Naive B cell (primary cell): ENCODE data around the gene NOL7. TPM values are rescaled to one million over a fixed set of nuclear protein-coding genes. Genes with fewer than 3 reads are reported as not detected.

Experiments used
- ATAC-seq, 2 donors: fragments of 150-1000 bp; cut with Tn5 transposase; 2 replicates each; pipeline ENCODE4 v1.10.0; 2021; ENCODE audit warnings: low read depth in 2 of 2, mild to moderate bottlenecking in 2 of 2, moderate library complexity in 2 of 2
- DNase-seq: peaks from one replicate; pipeline ENCODE4 v3.0.0; 2022
- H3K27ac Mint-ChIP-seq, 6 donors: one replicate each; pipeline ENCODE4 v1.8.0; 2020 to 2022; ENCODE audit warnings: mild to moderate bottlenecking in 6 of 6, mixed read lengths in 6 of 6, moderate library complexity in 5 of 6, inconsistent platforms in 2 of 6
- H3K27me3 Mint-ChIP-seq, 3 donors: one replicate each; pipeline ENCODE4 v1.8.0; 2021 to 2022; ENCODE audit warnings: mixed read lengths in 3 of 3, mild to moderate bottlenecking in 1 of 3
- H3K36me3 Mint-ChIP-seq, 2 donors: one replicate each; pipeline ENCODE4 v1.8.0; 2020 to 2022; ENCODE audit warnings: mixed read lengths in 2 of 2, inconsistent platforms in 1 of 2, mild to moderate bottlenecking in 1 of 2
- H3K4me1 Mint-ChIP-seq, 3 donors: one replicate each; pipeline ENCODE4 v1.8.0; 2020 to 2022; ENCODE audit warnings: mixed read lengths in 3 of 3, inconsistent platforms in 1 of 3, mild to moderate bottlenecking in 1 of 3, moderate library complexity in 1 of 3
- H3K4me3 Mint-ChIP-seq, 8 donors: one replicate each; pipeline ENCODE4 v1.8.0; 2020 to 2022; ENCODE audit warnings: mild to moderate bottlenecking in 8 of 8, mixed read lengths in 8 of 8, moderate library complexity in 8 of 8, inconsistent platforms in 2 of 8
- H3K9me3 Mint-ChIP-seq, 7 donors: one replicate each; pipeline ENCODE4 v1.8.0; 2020 to 2022; ENCODE audit warnings: mixed read lengths in 7 of 7, mild to moderate bottlenecking in 5 of 7, inconsistent platforms in 2 of 7, moderate library complexity in 1 of 7
- polyA plus RNA-seq, 6 donors: library from polyadenylated mRNA; unstranded; fragments of 300-500 nt; fragmentation: Illumina TruSeq; gene quantifications; one replicate each; pipeline ENCODE4 v1.2.3, GENCODE V29; 2021; ENCODE audit warnings: low read depth in 6 of 6

NOL7 gene
- polyA plus RNA-seq, result 100 to 1,000 TPM in 5 of 6 donors, 10 to 100 TPM in 1; 82.8 to 127 (median 118) TPM

DNA sequence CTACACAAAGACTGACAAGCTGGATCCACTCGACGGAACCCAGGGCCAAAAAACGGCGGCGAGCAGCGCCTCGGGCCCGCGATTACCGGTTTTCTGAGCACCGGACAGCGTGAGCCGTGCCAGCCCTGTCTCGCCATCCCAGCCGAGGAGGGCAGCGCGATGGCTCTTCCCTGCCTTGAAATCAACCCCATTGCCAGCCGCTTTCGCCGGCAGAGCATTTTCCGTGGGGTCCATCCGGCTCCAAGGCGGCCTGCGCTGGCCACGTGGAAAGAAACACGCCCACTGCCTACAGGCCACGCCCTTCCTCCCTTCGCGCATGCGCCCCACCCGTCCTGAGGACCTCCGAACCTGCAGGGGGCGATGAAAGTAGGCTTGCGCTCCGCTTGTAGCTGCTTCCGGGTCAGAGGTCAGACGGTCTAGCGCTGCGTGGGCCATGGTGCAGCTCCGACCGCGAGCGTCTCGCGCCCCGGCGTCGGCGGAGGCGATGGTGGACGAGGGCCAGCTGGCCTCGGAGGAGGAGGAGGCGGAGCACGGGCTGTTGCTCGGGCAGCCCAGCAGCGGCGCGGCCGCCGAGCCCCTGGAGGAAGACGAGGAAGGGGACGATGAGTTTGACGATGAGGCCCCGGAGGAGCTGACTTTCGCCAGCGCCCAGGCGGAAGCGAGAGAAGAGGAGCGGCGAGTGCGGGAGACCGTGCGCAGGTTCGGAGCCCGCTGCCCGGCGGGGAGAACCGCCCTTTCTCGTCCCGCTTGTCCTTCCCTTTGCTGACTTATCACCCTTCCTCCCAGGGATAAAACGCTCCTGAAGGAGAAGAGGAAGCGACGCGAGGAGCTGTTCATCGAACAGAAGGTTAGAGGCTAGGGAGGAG, at the start of gene NOL7:
Gene NOL7 (plus strand): TSS at position 410 of the 866 bp plus-strand sequence. CDS start 24 bp downstream, at position 434.
- H3K4me1 Mint-ChIP-seq, result peaks cover 27 to 32% (median 27%) of the 10 kb centered on the region in 3 donors
- H3K36me3 Mint-ChIP-seq, result peaks cover 6 to 10% of the 10 kb centered on the region in 2 donors
- H3K4me3 Mint-ChIP-seq, result peak within 1 kb of the TSS; percentile 94 to 99 (median 98)
- no peaks in the 10 kb centered on the region for H3K9me3 Mint-ChIP-seq
- peak within 1 kb of the TSS; percentile 93 to 98 (median 98) for H3K27ac Mint-ChIP-seq
- ATAC-seq (peak; percentile 91), DNase-seq (peak; percentile 98)
- no peaks in the 10 kb centered on the region for H3K27me3 Mint-ChIP-seq

DNA sequence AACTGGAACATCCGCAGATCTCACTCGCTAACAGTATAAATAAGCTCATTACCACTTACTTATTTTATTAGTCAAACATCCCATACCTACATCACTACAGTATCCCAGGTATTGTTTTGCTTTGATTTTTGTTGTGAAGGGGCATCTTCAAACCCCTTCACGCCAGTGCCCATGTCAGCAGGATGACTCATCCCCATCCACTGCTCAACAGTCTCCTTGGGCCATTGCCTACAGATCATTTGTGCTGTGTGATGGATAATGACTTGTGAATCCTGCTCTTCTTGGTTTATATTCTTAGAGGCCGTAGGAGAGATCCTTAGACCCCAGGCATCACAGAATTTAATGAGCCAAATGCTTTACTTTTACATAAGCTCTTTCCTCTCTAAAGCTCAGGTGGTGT, 49.2 kb upstream of the NOL7 start:
- H3K27me3 Mint-ChIP-seq, result peaks cover 0 to 17% (median 10%) of the 10 kb centered on the region in 3 donors
- H3K4me3 Mint-ChIP-seq, result no peak overlapping the region

DNA sequence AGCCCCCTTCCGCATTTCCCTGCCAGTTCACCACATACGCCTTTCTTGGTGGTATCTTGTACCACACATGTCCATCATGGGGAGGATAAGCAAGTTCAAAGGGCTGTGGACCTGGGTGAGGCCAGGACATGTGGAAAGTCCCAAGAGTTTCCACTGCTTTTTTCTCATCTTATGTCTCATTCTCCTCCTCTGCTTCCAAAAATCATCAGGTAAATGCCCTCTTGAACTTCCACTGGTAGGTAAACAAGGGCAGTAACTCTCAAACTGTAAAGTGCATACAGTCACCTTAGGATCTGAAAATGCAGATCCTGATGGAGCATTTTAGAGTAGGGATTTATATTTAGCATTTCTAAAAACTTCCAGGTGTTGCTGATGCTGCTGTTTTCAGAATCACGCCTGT, 48.6 kb upstream of the NOL7 start:
- ATAC-seq (no peak), DNase-seq (no peak)
- H3K4me1 Mint-ChIP-seq, result no peaks in the 10 kb centered on the region
- no peak overlapping the region for H3K27ac Mint-ChIP-seq
- no peak overlapping the region for H3K4me3 Mint-ChIP-seq
- peaks cover 0 to 17% (median 10%) of the 10 kb centered on the region in 3 donors for H3K27me3 Mint-ChIP-seq
- peaks cover 0 to 3% of the 10 kb centered on the region in 2 donors for H3K36me3 Mint-ChIP-seq
- H3K9me3 Mint-ChIP-seq, result no peaks in the 10 kb centered on the region

More for the DNA sequence above, 49.2 kb upstream of the NOL7 start:
- H3K36me3 Mint-ChIP-seq, result peaks cover 0 to 3% of the 10 kb centered on the region in 2 donors
- H3K4me1 Mint-ChIP-seq, result no peaks in the 10 kb centered on the region
- ATAC-seq (no peak), DNase-seq (no peak)
- no peaks in the 10 kb centered on the region for H3K9me3 Mint-ChIP-seq
- H3K27ac Mint-ChIP-seq, result no peak overlapping the region

GRCh38 chr6:13568970-13569369, 46.2 kb upstream of the NOL7 start:
- Mint-ChIP-seq H3K4me1 (peaks cover 0 to 13% (median 0%) of the 10 kb centered on the region in 3 donors), H3K4me3 (peak overlapping the region in 1 of 8 donors; percentile 25), H3K27ac (no peak overlapping the region), H3K36me3 (peaks cover 0 to 3% of the 10 kb centered on the region in 2 donors), H3K9me3 (no peaks in the 10 kb centered on the region), H3K27me3 (peaks cover 0 to 17% (median 6%) of the 10 kb centered on the region in 3 donors)
- no peak for ATAC-seq
- DNase-seq, result no peak

GRCh38 chr6:13572240-13572639, 42.9 kb upstream of the NOL7 start:
- H3K4me1 Mint-ChIP-seq, result peaks cover 9 to 23% (median 23%) of the 10 kb centered on the region in 3 donors
- peak overlapping the region in 6 of 8 donors; percentile 14 to 98 (median 86) for H3K4me3 Mint-ChIP-seq
- no peaks in the 10 kb centered on the region for H3K9me3 Mint-ChIP-seq
- no peak for DNase-seq
- peaks cover 0 to 3% of the 10 kb centered on the region in 2 donors for H3K36me3 Mint-ChIP-seq
- ATAC-seq, result no peak
- H3K27me3 Mint-ChIP-seq, result peaks cover 0 to 8% (median 6%) of the 10 kb centered on the region in 3 donors
- peak overlapping the region in 2 of 6 donors; percentile 35 to 64 for H3K27ac Mint-ChIP-seq

DNA sequence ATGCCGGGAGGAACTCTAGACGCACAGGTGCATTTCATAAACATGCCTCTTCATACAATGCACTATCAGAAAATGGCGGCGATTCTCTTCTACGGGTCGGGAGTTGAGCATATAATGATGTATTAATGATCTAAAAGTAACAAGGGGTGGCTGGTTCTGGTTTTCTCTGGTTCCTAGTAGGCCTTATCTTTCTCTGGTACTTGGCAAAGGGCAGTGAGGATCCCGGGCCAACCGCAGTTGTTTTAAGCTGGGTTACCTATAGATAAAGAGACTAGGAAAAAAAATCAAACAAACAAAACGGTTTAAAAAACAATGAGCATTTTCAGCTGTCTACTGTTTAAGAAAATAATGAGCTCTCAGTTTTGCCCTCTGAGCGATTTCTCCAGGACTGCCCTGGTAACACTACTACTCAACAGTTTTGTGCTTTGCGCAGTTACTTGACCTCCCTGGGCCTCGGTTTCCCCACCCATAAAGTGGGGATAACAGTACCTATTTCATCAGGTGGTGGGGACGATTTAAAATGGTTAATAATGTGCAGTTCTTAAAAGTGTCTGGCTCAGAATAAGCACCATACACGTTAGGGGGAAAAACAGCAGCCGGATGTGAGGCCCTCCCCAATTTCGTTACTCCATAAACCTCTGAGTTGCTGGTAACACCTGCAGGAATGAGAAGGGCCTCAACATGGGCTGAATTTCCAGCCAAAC, 42.0 kb upstream of the NOL7 start:
- peaks cover 0 to 8% (median 6%) of the 10 kb centered on the region in 3 donors for H3K27me3 Mint-ChIP-seq
- peak overlapping the region; percentile 53 to 98 (median 90) for H3K4me3 Mint-ChIP-seq
- peaks cover 0 to 4% (median 0%) of the 10 kb centered on the region in 7 donors for H3K9me3 Mint-ChIP-seq
- H3K4me1 Mint-ChIP-seq, result peaks cover 9 to 23% (median 23%) of the 10 kb centered on the region in 3 donors
- peaks cover 0 to 3% of the 10 kb centered on the region in 2 donors for H3K36me3 Mint-ChIP-seq
- DNase-seq, result no peak
- no peak for ATAC-seq
- peak overlapping the region in 4 of 6 donors; percentile 42 to 93 (median 57) for H3K27ac Mint-ChIP-seq

GRCh38 chr6:13573669-13574110, 41.4 kb upstream of the NOL7 start:
- Mint-ChIP-seq H3K9me3 (peaks cover 0 to 4% (median 0%) of the 10 kb centered on the region in 7 donors), H3K4me3 (peak overlapping the region; percentile 75 to 98 (median 91)), H3K36me3 (peaks cover 0 to under 1% of the 10 kb centered on the region in 2 donors), H3K27me3 (peaks cover 0 to 4% (median 2%) of the 10 kb centered on the region in 3 donors), H3K27ac (peak overlapping the region in 5 of 6 donors; percentile 44 to 93 (median 83)), H3K4me1 (peaks cover 9 to 23% (median 23%) of the 10 kb centered on the region in 3 donors)
- DNase-seq, result peak; percentile 4
- ATAC-seq, result no peak

GRCh38 chr6:13574149-13574570, 41.0 kb upstream of the NOL7 start:
- peaks cover 0 to 4% (median 0%) of the 10 kb centered on the region in 7 donors for H3K9me3 Mint-ChIP-seq
- peak overlapping the region; percentile 81 to 99 (median 93) for H3K4me3 Mint-ChIP-seq
- DNase-seq, result peak; percentile 95
- no peaks in the 10 kb centered on the region for H3K36me3 Mint-ChIP-seq
- ATAC-seq, result peak; percentile 80 to 82
- H3K4me1 Mint-ChIP-seq, result peaks cover 9 to 23% (median 23%) of the 10 kb centered on the region in 3 donors
- no peaks in the 10 kb centered on the region for H3K27me3 Mint-ChIP-seq
- peak overlapping the region; percentile 93 to 99 (median 98) for H3K27ac Mint-ChIP-seq

DNA sequence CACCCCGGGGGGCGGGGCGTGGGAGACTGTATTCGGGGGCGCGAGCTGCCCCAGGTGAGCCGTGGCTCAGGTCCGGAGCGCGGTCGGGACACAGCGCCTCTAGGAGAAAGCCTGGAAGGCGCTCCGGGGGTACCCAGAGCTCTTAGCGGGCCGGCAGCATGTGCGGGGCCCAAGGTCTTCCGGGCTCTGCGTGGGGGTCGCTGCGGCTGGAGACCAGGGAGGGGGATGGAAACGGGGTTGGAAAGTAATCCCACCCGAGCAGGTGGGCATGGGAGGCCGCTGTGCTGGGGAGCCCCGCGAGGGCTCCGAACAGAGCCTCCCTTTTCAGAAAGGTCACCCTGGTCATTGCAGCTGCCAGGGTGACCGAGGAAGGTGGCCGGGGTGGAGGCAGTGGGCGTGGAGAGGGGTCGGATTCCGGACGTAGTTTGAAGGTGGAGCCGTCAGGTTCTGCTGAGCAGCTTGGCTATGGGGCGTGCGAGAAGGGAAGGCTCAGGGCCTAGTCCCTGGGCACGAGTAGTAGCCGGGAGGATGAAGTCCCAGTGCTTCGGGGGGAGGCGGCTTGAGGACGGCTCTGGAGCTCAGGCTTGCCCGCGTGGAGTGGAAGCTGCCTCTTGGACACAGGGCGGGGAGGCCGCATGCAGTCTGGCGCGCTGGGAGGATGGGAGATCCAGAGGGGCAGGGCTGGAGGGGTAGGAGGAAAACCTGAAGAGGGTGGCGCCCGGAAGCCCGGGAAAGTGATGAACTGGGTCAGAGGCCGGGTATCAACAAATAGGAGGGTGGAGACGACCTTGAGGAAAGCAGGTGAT, 40.4 kb upstream of the NOL7 start, which contains the start of gene SIRT5:
Gene SIRT5 (plus strand): TSS at position 31 of the 806 bp plus-strand sequence. CDS start 9,510 bp downstream, outside the sequence.
- Mint-ChIP-seq H3K27ac (peak within 1 kb of the TSS; percentile 93 to 99 (median 98)), H3K36me3 (no peaks in the 10 kb centered on the region), H3K9me3 (peaks cover 0 to 4% (median 0%) of the 10 kb centered on the region in 7 donors), H3K27me3 (no peaks in the 10 kb centered on the region), H3K4me3 (peak within 1 kb of the TSS; percentile 81 to 99 (median 93)), H3K4me1 (peaks cover 9 to 23% (median 23%) of the 10 kb centered on the region in 3 donors)
- ATAC-seq (peak; percentile 68 to 75), DNase-seq (peak; percentile 75)

GRCh38 chr6:13575377-13575775, 39.8 kb upstream of the NOL7 start:
- Mint-ChIP-seq H3K36me3 (no peaks in the 10 kb centered on the region), H3K27ac (peak overlapping the region; percentile 93 to 99 (median 98)), H3K27me3 (no peaks in the 10 kb centered on the region), H3K9me3 (peaks cover 0 to 4% (median 0%) of the 10 kb centered on the region in 7 donors), H3K4me1 (peaks cover 9 to 23% (median 23%) of the 10 kb centered on the region in 3 donors), H3K4me3 (peak overlapping the region; percentile 81 to 99 (median 93))
- DNase-seq (no peak), ATAC-seq (no peak)

GRCh38 chr6:13576017-13576416, 39.1 kb upstream of the NOL7 start:
- no peaks in the 10 kb centered on the region for H3K27me3 Mint-ChIP-seq
- H3K9me3 Mint-ChIP-seq, result peaks cover 0 to 4% (median 0%) of the 10 kb centered on the region in 7 donors
- H3K36me3 Mint-ChIP-seq, result no peaks in the 10 kb centered on the region
- H3K4me1 Mint-ChIP-seq, result peaks cover 9 to 23% (median 23%) of the 10 kb centered on the region in 3 donors
- H3K27ac Mint-ChIP-seq, result peak overlapping the region in 4 of 6 donors; percentile 7 to 93 (median 40)
- DNase-seq, result no peak
- ATAC-seq, result no peak
- peak overlapping the region in 7 of 8 donors; percentile 23 to 91 (median 70) for H3K4me3 Mint-ChIP-seq

GRCh38 chr6:13577926-13578325, 37.2 kb upstream of the NOL7 start:
- Mint-ChIP-seq H3K4me1 (peaks cover 9 to 28% (median 20%) of the 10 kb centered on the region in 3 donors), H3K27ac (peak overlapping the region in 1 of 6 donors; percentile 49), H3K4me3 (peak overlapping the region in 1 of 8 donors; percentile 8), H3K36me3 (peaks cover 0 to 4% of the 10 kb centered on the region in 2 donors), H3K9me3 (peaks cover 0 to 4% (median 0%) of the 10 kb centered on the region in 7 donors), H3K27me3 (no peaks in the 10 kb centered on the region)
- DNase-seq (no peak), ATAC-seq (no peak)
